K562 (cell line): ENCODE data around the gene THAP4. TPM values are rescaled to one million over a fixed set of nuclear protein-coding genes. Genes with fewer than 3 reads are reported as not detected.

Source experiments
- ATF1 ChIP-seq, 2 experiments: fragments of 450-650 bp in 1 of 2; IDR thresholded peaks; 2 replicates each; pipeline ENCODE4 v1.6.1; 2016; ENCODE audit warnings: missing compliant biosample characterization in 1 of 2, missing genetic modification characterization in 1 of 2
- FOXJ3 ChIP-seq: sonication (generic); formaldehyde crosslinking; IDR thresholded peaks from 2 replicates; pipeline ENCODE4 v1.4.0; 2020; ENCODE audit warnings: mild to moderate bottlenecking, missing genetic modification reagents
- JUN ChIP-seq, 2 experiments: sonication (generic) in 1 of 2; formaldehyde crosslinking in 1 of 2; IDR thresholded peaks; 2 replicates each; pipeline versions ENCODE4 v1.6.1 to v1.8.0; 2012 to 2022; ENCODE audit warnings: borderline replicate concordance in 2 of 2, mild to moderate bottlenecking in 2 of 2, improper control_type of control experiment in 1 of 2, low read depth in 1 of 2, low read length in 1 of 2, missing genetic modification reagents in 1 of 2
- JUND ChIP-seq, 2 experiments: IDR thresholded peaks; 2 replicates in 1 of 2; 3 replicates in 1 of 2; pipeline ENCODE4 v1.6.1; 2011; ENCODE audit warnings: borderline replicate concordance in 2 of 2, low read depth in 2 of 2, low read length in 2 of 2, improper control_type of control experiment in 1 of 2, missing biosample characterization in 1 of 2, missing genetic modification characterization in 1 of 2, missing genetic modification reagents in 1 of 2
- KLF1 ChIP-seq: fragments of 450-650 bp; IDR thresholded peaks from 2 replicates; pipeline ENCODE4 v1.6.1; 2016; ENCODE audit warnings: missing genetic modification characterization, missing compliant biosample characterization
- MNT ChIP-seq, 2 experiments: fragments of 450-650 bp; conservative IDR thresholded peaks; 2 replicates each; pipeline ENCODE4 v1.6.1; 2017; ENCODE audit warnings: mild to moderate bottlenecking in 2 of 2, moderate library complexity in 2 of 2
- RAD21 ChIP-seq, 2 experiments: fragments of 250-450 bp in 1 of 2; fragments of 450-650 bp in 1 of 2; sonication (Bioruptor Pico) in 1 of 2; formaldehyde crosslinking in 1 of 2; IDR thresholded peaks in 1 of 2; conservative IDR thresholded peaks in 1 of 2; 2 replicates each; pipeline versions ENCODE4 v1.4.0 to v1.8.0; 2020 to 2022; ENCODE audit warnings: mild to moderate bottlenecking in 2 of 2, moderate library complexity in 1 of 2
- RB1 ChIP-seq: fragments of 450-650 bp; IDR thresholded peaks from 2 replicates; pipeline ENCODE4 v1.6.1; 2017; ENCODE audit warnings: low read depth, mild to moderate bottlenecking
- SMC3 ChIP-seq: conservative IDR thresholded peaks from 2 replicates; pipeline ENCODE4 v1.6.1; 2011; ENCODE audit warnings: low read depth, low read length, improper control_type of control experiment; ENCODE audit not compliant: insufficient read depth
- U2AF1 ChIP-seq: fragments of 200-400 bp; formaldehyde crosslinking; optimal IDR thresholded peaks from 2 replicates; pipeline ENCODE3; 2017; ENCODE audit warnings: mild to moderate bottlenecking, low read depth, low read length, moderate library complexity
- ZBTB1 ChIP-seq: sonication (generic); formaldehyde crosslinking; IDR thresholded peaks from 2 replicates; pipeline ENCODE4 v1.8.1; 2023; ENCODE audit warnings: missing genetic modification reagents, low read depth, mild to moderate bottlenecking, borderline replicate concordance
- ZNF23 ChIP-seq: fragments of 250-450 bp; sonication (Bioruptor Pico); IDR thresholded peaks from 2 replicates; pipeline ENCODE4 v1.4.0; 2020; ENCODE audit warnings: mild to moderate bottlenecking
- ZNF282 ChIP-seq: sonication (generic); formaldehyde crosslinking; IDR thresholded peaks from 2 replicates; pipeline ENCODE4 v1.8.1; 2023; ENCODE audit warnings: missing genetic modification reagents
- polyA plus RNA-seq, 8 experiments: library from polyadenylated mRNA; depleted of rRNA in 4 of 8; stranded (reverse) in 5 of 8; unstranded in 3 of 8; fragments of >200 nt; fragmentation: Nextera tagmentation in 2 of 8; fragmentation: Illumina TruSeq in 1 of 8; extraction: Ambion mirVana in 2 of 8; extraction: Trizol in 1 of 8; gene quantifications; 2 replicates each; pipeline versions ENCODE4 v1.2.1 to v1.2.3, GENCODE V29; 2011 to 2014; ENCODE audit warnings: inconsistent platforms in 1 of 8, missing spikeins in 1 of 8
- total RNA-seq, 7 experiments: library from RNA; depleted of rRNA in 6 of 7; stranded (reverse); fragments of >200 nt in 6 of 7; fragmentation: Illumina TruSeq in 2 of 7; extraction: Trizol in 2 of 7; gene quantifications; 2 replicates each; pipeline versions ENCODE4 v1.2.1 to v1.2.3, GENCODE V29; 2011 to 2021; ENCODE audit warnings: low replicate concordance in 1 of 7
- TF ChIP-seq, protein P1 (sequence below): fragments of 250-450 bp; sonication (Bioruptor Pico); IDR thresholded peaks from 2 replicates; pipeline ENCODE4 v1.5.0; 2021

THAP4 gene
- total and polyA plus RNA-seq, 9 of the 15 experiments (the other 6 are each of a cell fraction or from before 2014, with no cell fraction given) = 8.6 to 60.9 (median 43.9) TPM

DNA sequence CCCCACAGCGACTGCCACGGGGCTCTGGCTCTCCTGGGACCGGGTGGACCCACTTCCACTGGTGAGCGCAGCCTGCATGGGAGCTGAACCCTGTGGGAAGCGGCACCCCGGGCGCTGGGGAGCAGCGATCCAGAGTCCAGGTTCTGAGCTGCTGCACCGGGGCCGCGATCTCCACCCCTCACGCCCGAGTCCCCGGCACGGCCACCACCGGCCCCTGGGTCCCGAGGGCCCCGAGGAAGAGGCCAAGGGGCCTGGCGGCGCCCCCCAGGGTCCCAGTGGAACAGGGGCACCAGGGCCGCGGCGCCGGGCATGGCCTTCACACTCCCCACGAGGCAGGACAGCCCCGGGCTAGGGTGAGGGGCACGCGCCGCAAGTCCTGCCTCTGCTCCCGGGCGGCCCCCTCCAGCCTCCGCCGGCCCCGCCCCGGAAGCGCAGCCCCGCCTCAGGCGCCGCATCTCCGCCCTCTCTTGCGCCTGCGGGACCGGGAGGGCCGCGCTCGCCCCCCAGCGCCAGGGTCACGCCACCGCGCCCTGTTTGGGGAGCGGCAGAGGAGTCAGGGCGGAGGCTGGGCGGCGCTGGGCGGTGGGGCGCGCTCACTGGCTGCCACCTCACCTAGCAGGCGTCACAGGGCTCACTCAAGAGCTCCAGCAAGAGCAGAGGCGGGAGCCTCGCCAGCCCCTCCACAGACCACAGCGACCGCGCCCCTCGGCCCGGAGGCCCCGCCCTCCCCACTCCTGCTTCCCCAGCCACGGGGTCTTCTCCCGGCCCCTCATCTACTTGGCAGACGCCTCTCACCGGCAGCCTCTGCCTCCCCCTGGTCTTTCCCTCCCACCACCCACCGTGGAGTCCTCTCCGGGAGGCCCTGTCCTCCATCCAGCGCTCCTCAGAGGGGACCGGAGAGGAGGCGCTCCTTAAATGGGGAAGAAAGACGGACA, 26.8 kb downstream of the THAP4 start (continued):
- TF ChIP-seq MNT (conservative IDR thresholded peaks at IDR 0.05) (no peak), JUN (IDR thresholded peaks at IDR 0.05; ENCODE audit: borderline replicate concordance, low read depth, low read length) (0 out of 2 replicates have a peak, but pooled peaks have one; percentile 25), JUN (CRISPR knock-in tag; IDR thresholded peaks at IDR 0.05; ENCODE audit: borderline replicate concordance) (no peak), ZNF23 (no peak), RB1 (peak; percentile 77; the same call in 1 of the 2 replicates), U2AF1 (peak; percentile 38), KLF1 (tag) (0 out of 2 replicates have a peak, but pooled peaks have one; percentile 29), ATF1 (CRISPR knock-in tag; IDR thresholded peaks at IDR 0.05) (no peak), ATF1 (tag; IDR thresholded peaks at IDR 0.05) (0 out of 2 replicates have a peak, but pooled peaks have one; percentile 23), ZBTB1 (no peak), ZNF282 (no peak), RAD21 (CRISPR knock-in tag; conservative IDR thresholded peaks at IDR 0.05 in 1 of 2, IDR thresholded peaks at IDR 0.05 in 1 of 2) (peak; percentile 62 to 63), SMC3 (peak; percentile 27; the same call in 1 of the 2 replicates), FOXJ3 (no peak), JUND (IDR thresholded peaks at IDR 0.05; ENCODE audit: borderline replicate concordance, low read depth, low read length) (0 out of 2 replicates have a peak, but pooled peaks have one; percentile 21), JUND (tag; IDR thresholded peaks at IDR 0.05; ENCODE audit: borderline replicate concordance, low read depth, low read length) (no peak)
- TF ChIP-seq, protein P1, sequence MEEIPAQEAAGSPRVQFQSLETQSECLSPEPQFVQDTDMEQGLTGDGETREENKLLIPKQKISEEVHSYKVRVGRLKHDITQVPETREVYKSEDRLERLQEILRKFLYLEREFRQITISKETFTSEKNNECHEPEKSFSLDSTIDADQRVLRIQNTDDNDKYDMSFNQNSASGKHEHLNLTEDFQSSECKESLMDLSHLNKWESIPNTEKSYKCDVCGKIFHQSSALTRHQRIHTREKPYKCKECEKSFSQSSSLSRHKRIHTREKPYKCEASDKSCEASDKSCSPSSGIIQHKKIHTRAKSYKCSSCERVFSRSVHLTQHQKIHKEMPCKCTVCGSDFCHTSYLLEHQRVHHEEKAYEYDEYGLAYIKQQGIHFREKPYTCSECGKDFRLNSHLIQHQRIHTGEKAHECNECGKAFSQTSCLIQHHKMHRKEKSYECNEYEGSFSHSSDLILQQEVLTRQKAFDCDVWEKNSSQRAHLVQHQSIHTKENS (CRISPR knock-in tag) = no peak
